NCI-H1694 (cell line): ENCODE data around the gene GOSR1.
"Not testable (repeated sequence)": the region's sequence is repeated elsewhere in the genome, so short reads cannot be mapped to it uniquely, and the experiment has no call there.

Source experiments
- DNase-seq: peaks from one replicate; lab custom pipeline; 2025; lab: John Stamatoyannopoulos, UW

GOSR1 gene

GRCh38 chr17:30477083-30477773 lies at the start of gene GOSR1:
GOSR1 (plus strand) TSS chr17:30477408; CDS start chr17:30477434, 26 bp downstream.
- peak; percentile 94 for DNase-seq

- no peak for DNase-seq
Measured at GRCh38 chr17:30427611-30428010, 49.6 kb upstream of the GOSR1 start.

- no peak for DNase-seq
Measured at GRCh38 chr17:30429155-30429554, 48.1 kb upstream of the GOSR1 start.

- no peak for DNase-seq
Measured at GRCh38 chr17:30433514-30433913, 43.7 kb upstream of the GOSR1 start.

- no peak for DNase-seq
Measured at GRCh38 chr17:30436729-30437128, 40.5 kb upstream of the GOSR1 start.

- peak; percentile 40 for DNase-seq
Measured at GRCh38 chr17:30443721-30444120, 33.5 kb upstream of the GOSR1 start.

- not testable (repeated sequence) for DNase-seq
Measured at GRCh38 chr17:30446640-30447039, 30.6 kb upstream of the GOSR1 start.

GRCh38 chr17:30449480-30449879 lies 27.7 kb upstream of the GOSR1 start:
- DNase-seq = no peak

- DNase-seq = no peak
Measured at GRCh38 chr17:30450125-30451027, 26.8 kb upstream of the GOSR1 start.

GRCh38 chr17:30454635-30455034 lies 22.6 kb upstream of the GOSR1 start:
- no peak for DNase-seq

- no peak for DNase-seq
Measured at GRCh38 chr17:30458371-30458770, 18.8 kb upstream of the GOSR1 start.

GRCh38 chr17:30458797-30459413 lies 18.3 kb upstream of the GOSR1 start:
- not testable (repeated sequence) for DNase-seq

GRCh38 chr17:30468465-30468864 lies 8.7 kb upstream of the GOSR1 start:
- no peak for DNase-seq

GRCh38 chr17:30472238-30472890 lies 4.8 kb upstream of the GOSR1 start:
- DNase-seq = no peak

GRCh38 chr17:30475206-30475605 lies 2.0 kb upstream of the GOSR1 start:
- no peak for DNase-seq

GRCh38 chr17:30476726-30477082 lies 504 bp upstream of the GOSR1 start:
- DNase-seq = no peak

GRCh38 chr17:30477774-30478115 lies 537 bp downstream of the GOSR1 start:
- no peak for DNase-seq

GRCh38 chr17:30482555-30482954 lies 5.3 kb downstream of the GOSR1 start:
- no peak for DNase-seq

- DNase-seq = no peak
Measured at GRCh38 chr17:30483159-30483558, 6.0 kb downstream of the GOSR1 start.

GRCh38 chr17:30493780-30494179 lies 16.6 kb downstream of the GOSR1 start:
- DNase-seq = no peak

- no peak for DNase-seq
Measured at GRCh38 chr17:30495586-30495985, 18.4 kb downstream of the GOSR1 start.

- no peak for DNase-seq
Measured at GRCh38 chr17:30503558-30503957, 26.4 kb downstream of the GOSR1 start.
